NCI-H526 treated with DMSO at 0.1 percent for 48 hours (cell line): Measurements from ENCODE around the gene NTM.

Source experiments
- DNase-seq: peaks from one replicate; lab custom pipeline; 2025; lab: John Stamatoyannopoulos, UW

Gene NTM

GRCh38 chr11:132075447-132075846, 705.0 kb downstream of the NTM start:
- DNase-seq: no peak

DNA sequence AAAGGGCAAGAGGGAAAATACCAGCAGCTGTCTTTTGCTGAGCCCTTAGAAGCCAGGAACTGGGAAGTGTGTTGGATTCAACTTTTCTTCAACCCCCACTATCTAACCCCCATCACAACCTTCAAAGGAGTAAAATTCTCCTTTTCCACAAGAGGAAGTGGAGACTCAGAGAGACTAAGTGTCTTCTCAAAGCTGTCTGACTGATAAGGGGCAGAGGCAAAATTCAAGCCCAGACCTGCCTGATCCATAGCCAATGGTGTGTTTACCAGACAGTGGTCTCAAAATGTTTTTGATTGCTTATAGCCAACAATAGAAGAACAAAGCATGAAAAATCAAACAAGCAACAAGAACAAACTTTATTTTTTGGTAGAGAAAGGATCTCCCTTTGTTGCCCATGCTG, 707.0 kb downstream of the NTM start:
- no peak for DNase-seq

DNA sequence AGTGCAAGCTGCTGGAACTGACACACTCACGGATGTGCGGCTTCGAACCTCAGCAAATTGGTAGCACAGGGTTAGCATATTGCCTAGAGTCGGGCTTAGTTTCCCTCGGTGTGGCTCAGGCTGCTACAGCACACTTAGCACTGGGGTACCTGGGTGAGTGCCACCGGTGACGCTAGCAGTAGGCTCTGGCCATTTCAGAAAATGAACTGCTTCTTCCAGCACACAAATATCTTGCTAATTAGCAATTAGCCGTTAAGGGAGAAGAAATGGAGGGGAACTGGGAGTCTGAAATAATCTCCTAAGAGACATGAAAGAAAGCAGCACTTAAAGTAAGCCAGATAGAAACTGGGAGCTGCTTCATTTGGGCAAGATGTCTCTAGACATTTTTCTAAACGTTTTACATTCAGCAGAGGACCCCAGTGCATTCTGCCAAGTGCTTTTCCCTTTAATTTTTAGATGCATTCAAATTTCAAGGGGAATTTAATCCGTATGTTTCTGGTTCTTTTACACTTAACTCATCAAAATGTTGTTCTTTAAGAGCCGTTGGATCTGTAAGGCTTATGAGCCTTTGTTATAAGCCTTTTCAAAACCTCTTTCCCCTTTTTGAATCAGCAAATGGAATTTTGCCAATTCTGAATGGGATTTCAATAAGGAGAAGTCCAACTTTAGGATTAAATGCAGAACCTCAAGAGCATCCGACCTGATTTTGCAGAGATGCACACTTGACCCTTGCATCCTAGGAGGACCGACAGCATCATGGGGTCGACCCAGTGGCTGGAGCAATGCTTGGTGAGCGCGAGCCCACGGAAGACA, 708.1 kb downstream of the NTM start:
- DNase-seq: no peak

GRCh38 chr11:132080127-132080526, 709.7 kb downstream of the NTM start:
- no peak for DNase-seq

DNA sequence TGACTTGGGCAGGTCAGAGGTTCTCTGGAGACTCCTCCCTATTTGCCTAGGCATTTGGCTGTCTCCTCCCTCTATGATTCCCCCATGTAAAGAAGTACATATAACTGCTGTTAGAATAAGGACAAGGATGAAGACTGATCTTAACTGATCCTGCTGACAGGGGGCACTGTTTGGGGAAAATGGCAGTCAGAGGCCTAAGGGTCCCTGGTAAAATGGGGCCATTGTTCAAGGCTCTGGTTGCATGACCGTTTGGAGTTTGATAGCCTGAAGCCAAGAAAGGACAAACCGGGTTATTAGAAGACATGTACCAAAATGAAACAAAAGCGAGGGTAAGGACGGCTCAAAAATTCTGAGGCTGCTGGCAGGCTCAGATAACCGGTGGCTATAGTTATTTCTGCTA, 712.2 kb downstream of the NTM start:
- no peak for DNase-seq

DNA sequence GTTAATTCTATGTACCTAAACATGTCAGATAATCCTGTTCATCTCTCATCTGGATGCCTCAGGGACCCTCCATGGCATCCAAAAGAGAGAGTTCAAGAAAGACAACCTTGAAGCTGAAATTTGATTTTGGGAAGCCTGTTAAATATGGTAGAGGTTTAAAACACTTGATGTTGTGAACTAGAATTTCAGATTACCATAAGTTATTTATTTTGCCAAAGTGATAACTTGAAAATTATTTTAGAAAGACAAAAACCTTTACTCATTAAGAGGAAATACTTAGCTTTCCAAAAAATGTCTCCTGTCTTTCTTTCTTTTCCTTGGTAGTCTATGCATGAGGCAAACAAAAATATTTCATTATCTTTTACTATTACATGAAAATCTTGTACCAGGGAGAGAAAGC, 714.0 kb downstream of the NTM start:
- no peak for DNase-seq

- DNase-seq: no peak
Measured at GRCh38 chr11:132087148-132087547, 716.7 kb downstream of the NTM start.

DNA sequence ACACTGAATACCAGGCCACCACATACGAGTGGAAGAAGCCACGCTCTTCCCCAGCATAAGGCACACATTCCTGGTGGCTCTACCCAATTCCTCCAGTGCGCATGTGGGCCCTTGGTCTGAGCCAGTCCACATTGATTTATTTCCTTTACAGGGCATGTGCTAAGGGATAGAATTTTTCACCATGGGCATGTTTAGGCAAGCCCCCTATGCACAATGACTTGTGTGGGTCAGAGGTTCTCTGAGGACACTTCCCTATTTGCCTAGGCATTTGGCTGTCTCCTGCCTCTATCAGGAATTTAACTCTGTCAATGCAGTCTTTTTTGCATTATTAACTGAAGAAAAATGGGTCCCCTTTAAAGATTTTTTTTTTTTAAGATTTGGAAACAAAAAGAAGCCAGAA, 718.1 kb downstream of the NTM start:
- DNase-seq: no peak

DNA sequence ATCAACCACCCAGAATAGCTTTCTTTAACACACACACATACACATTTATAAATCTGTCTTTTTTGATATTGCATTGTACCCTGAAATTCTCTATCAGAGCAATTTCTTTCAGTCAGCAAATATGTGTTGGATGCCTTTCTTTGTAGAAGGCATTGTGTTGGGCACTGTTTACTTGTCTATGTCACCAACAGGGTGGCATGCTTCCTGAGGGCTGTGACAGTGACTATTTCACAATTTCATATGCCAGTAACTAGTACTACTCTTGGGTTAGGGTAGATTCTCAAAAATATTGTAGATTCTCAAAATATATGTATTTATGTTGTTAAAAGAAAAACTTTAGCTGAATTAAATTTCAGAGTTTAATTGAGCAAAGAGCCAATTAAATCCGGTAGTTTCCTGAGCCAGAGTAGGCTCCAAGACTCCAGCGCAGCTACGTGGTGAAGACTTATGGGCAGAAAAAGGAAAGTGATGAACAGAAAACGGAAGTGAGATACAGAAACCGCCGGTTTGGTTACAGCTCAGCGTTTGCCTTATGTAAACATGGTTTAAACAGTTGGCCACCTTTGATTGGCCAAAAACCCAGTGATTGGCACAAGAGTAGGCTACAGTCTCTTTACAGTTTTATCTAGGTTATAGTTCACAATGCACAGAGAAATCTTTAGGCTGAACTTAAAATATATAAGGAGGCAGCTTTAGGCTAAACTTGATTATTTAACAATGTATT, 723.3 kb downstream of the NTM start:
- DNase-seq: no peak

- DNase-seq: no peak
Measured at GRCh38 chr11:132094598-132094997, 724.2 kb downstream of the NTM start.

- no peak for DNase-seq
Measured at GRCh38 chr11:132095230-132096131, 725.1 kb downstream of the NTM start.

DNA sequence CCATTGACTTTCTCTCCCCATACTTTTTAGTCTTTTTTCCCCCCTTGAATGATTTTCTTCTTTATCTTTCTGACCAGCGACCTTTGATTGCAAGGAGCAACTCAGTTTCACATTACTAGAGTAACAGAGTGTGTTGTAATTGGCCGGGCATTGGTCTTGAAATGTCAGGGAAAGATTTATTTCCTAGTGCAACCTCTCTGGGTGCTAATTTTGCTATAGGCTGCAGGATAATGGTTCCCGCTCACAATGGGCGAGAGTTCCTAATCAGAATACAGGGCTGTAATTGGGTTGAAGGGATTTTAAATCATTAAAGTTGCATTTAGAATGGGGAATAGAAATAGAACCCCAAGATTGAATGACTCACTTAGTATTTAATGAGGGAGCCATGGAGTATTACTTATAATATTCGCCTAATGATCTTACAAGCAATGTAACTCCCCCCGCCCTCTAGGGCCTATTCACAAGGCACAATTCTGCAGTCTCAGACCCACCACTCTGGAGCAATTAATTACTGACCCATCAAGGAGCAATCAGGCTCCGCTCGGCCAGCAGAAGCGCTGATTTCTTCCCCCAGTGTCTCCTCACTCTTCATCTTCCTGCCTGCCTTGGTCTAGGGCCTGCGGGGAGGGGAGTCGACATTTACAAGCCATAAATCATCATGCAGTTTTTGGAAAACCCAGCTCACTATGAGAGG, 725.9 kb downstream of the NTM start:
- DNase-seq: no peak

- DNase-seq: no peak
Measured at GRCh38 chr11:132099692-132100091, 729.3 kb downstream of the NTM start.

GRCh38 chr11:132100583-132100982, 730.2 kb downstream of the NTM start:
- DNase-seq: no peak

DNA sequence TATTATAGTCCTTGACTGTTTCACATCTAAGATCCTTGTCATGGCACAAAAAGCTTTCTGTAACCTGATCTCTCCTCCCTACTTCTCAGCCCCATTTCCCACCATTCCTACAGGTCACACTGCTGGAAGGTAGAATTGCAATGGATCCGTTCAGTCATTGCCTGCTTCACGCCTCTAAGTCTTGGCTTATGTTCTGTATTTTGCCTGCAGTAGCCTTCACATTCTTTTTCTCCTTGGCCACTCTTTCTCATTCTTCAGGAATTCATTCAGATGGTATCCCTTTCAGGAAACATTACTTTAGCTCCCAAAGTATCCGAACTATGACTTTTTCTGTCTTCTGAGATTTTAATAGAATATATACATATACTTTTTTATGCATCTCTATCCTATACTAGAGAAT, 731.5 kb downstream of the NTM start:
- DNase-seq: no peak

- DNase-seq: no peak
Measured at GRCh38 chr11:132103021-132103420, 732.6 kb downstream of the NTM start.

GRCh38 chr11:132106096-132106982, 735.9 kb downstream of the NTM start:
- DNase-seq: no peak

DNA sequence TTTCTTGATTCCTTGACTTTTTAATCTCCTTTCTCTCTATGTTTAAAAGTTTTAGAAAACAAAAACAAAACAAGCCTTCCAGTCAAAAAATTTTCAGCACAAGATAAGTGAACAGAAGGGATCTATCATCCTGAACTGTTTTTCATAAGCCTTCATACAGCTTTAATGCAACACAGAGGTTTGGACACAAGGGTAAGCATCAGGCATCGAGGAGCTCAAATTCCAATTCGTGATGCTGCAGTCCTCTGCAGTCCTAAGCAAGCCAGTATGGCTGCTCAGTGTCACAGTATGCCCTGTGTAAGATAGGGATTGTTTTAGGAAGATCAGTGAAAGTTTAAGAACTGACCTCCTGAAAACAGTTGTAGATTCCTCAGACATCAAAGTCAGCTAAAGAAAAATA, 740.9 kb downstream of the NTM start:
- DNase-seq: no peak

DNA sequence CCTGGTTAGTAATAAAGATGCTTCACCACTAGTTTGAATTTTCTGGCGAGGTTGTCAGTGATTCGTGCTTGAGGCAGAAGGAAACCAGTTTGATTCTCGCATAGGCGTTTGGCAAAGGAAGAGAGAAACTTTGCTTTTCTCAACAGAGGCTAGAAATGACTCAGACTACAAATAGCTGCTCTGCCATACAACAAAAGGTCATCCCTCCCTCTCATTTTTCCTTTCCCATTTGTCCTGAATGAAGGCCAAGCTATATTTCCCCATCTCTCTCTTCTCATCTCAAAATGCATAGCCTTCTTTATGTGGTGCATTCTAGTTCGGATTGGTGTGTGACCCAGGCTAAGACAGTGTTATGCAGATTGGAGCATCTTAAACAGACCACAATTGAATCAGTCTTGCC, 741.4 kb downstream of the NTM start:
- no peak for DNase-seq

GRCh38 chr11:132112846-132113245, 742.4 kb downstream of the NTM start:
- DNase-seq: no peak

- DNase-seq: peak; percentile 38
Measured at GRCh38 chr11:132114185-132114584, 743.8 kb downstream of the NTM start.
